Dedifferentiated amniotic fluid mesenchymal stem cell (primary cell): ENCODE data around the gene CFHR4.
"Not testable (repeated sequence)": the region's sequence is repeated elsewhere in the genome, so short reads cannot be mapped to it uniquely, and the experiment has no call there.

Source experiments
- DNase-seq: peaks from one replicate; pipeline ENCODE4 v3.0.0-alpha.2; 2016; ENCODE audit errors: extremely low spot score

CFHR4 gene

DNA sequence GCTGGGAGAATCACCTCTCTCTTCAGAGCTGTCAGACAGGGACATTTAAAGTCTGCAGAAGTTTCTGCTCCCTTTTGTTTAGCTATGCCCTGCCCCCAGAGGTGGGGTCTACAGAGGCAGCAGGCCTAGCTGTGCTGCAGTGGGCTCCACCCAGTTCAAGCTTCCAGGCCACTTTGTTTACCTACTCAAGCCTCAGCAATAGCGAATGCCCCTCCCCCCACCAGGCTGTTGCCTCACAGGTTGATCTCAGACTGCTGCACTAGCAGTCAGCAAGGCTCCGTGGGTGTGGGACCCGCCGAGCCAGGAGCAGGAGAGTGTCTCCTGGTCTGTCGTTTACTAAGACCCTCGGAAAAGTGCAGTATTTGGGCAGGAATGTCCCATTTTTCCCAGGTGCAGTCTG, 53.6 kb downstream of the CFHR4 start:
- not testable (repeated sequence) for DNase-seq

GRCh38 chr1:196943568-196943967, 55.7 kb downstream of the CFHR4 start, which contains the start of gene CFHR2:
Gene CFHR2 (plus strand): TSS chr1:196943738. CDS start chr1:196943881, 143 bp downstream.
- not testable (repeated sequence) for DNase-seq

DNA sequence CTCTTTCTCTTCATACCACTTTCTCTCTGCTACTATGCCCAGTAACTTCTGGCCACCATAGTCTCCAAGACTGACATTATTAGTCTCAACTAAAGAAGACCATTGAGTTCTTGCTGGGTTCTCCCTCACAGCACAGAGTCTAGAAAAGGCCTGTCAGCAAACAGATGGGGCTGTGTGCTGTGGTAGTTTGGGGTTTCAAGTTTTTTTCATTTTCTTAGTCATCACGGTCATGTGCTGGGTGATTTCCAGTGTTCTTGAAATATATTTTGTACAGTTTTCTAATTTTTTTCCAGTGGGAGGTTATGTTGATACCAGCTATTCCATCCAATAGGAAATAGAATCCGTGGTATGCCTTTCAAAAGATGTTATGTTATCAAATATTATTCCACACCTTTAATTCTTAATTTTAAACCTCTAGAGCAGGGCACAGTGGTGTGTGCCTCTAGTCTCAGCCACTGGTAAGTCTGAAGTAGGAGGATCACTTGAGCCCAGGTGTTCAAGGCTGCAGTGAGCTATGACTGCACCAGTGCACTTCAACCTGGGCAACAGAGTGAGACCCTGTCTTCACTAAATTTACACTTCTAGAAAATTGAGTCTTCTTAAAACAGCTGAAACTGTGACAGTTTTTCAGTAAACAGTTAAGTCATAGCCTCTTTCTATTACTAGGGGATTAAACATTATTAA, 64.0 kb downstream of the CFHR4 start:
- no peak for DNase-seq

DNA sequence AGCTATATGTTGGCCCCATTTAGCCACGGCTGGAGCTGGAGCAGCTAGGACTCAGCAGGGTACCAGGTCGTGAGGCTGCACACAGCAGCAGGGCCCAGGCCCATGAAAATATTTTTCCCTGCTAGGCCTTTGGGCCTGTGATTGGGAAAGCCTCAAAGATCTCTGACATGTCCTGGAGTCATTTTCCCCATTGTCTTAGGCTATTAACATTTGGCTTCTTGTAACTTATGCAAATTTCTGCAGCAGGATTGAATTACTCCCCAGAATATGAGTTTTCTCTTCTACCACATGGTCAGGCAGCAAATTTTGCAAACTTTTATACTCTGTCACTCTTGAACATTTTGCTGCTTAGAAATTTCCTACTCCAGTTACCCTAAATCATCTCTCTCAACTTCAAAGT, 66.9 kb downstream of the CFHR4 start:
- no peak for DNase-seq

GRCh38 chr1:196955926-196956325, 68.1 kb downstream of the CFHR4 start:
- DNase-seq, result no peak

GRCh38 chr1:196960854-196961253, 73.0 kb downstream of the CFHR4 start:
- DNase-seq, result no peak
